Measurements from ENCODE around the gene SNX30.

- TF ChIP-seq CTCF (conservative IDR thresholded peaks at IDR 0.05), result no peak
- TF ChIP-seq EZH2 (IDR thresholded peaks at IDR 0.05; ENCODE audit: low read depth), result no peak
These were observed 12.4 kb downstream of the SNX30 start for GRCh38 chr9:112762726-112763518.
